A549 (cell line): ENCODE data around the gene MTSS2. TPM values are rescaled to one million over a fixed set of nuclear protein-coding genes. Genes with fewer than 3 reads are reported as not detected.

Experiments
- ATAC-seq, 2 experiments: fragments of 200-7000 bp in 1 of 2; fragments of >200 bp in 1 of 2; cut with Nextera tagmentation in 1 of 2; cut with Tn5 transposase in 1 of 2; 3 replicates each; pipeline versions ENCODE4 v1.8.0 to v1.9.1; 2018 to 2020; ENCODE audit warnings: mild to moderate bottlenecking in 1 of 2, moderate library complexity in 1 of 2
- CTCF ChIA-PET: fragments of 300-600 bp; sonication (Branson Sonifier 250); formaldehyde crosslinking; extraction: SDS; loops from one replicate; lab custom pipeline; 2021; ENCODE audit warnings: antibody characterized with exemption, inconsistent platforms; lab: Yijun Ruan, JAX
- POLR2A ChIA-PET: fragments of 350-600 bp; formaldehyde crosslinking; extraction: SDS; loops from one replicate; lab custom pipeline; 2021; ENCODE audit warnings: antibody characterized with exemption, inconsistent platforms; lab: Yijun Ruan, JAX
- DNase-seq, 2 experiments: peaks; one replicate each; pipeline versions ENCODE4 v3.0.0 to v3.0.0-alpha.2; 2011 to 2016; ENCODE audit warnings: low read depth in 1 of 2, low spot score in 1 of 2
- FAIRE-seq: peaks from 2 replicates; lab custom pipeline; 2011; peaks lifted over from hg19 to GRCh38; lab: Jason Lieb, UNC
- H3K27ac ChIP-seq, 2 experiments: fragments of >200 bp; sonication (Bioruptor Twin); formaldehyde crosslinking; 3 replicates each; pipeline ENCODE4 v1.5.1; 2016 to 2017
- H3K4me1 ChIP-seq: fragments of >200 bp; sonication (Bioruptor Twin); formaldehyde crosslinking; 3 replicates; pipeline ENCODE4 v1.6.1; 2016
- H3K4me2 ChIP-seq: fragments of >200 bp; sonication (Bioruptor Twin); formaldehyde crosslinking; 3 replicates; pipeline ENCODE4 v1.6.1; 2016
- H3K4me3 ChIP-seq: fragments of >200 bp; sonication (Bioruptor Twin); formaldehyde crosslinking; 3 replicates; pipeline ENCODE4 v1.5.1; 2016
- H3K9me3 ChIP-seq: fragments of >200 bp; sonication (Bioruptor Twin); formaldehyde crosslinking; 3 replicates; pipeline ENCODE4 v1.6.1; 2016
- ATOH8 ChIP-seq: fragments of 250-450 bp; sonication (Bioruptor Pico); IDR thresholded peaks from 2 replicates; pipeline ENCODE4 v1.5.0; 2020; ENCODE audit warnings: low read depth, mild to moderate bottlenecking, moderate library complexity
- EHF ChIP-seq: fragments of 250-450 bp; sonication (Bioruptor Pico); IDR thresholded peaks from 2 replicates; pipeline ENCODE4 v1.5.0; 2020; ENCODE audit warnings: mild to moderate bottlenecking
- EHMT2 ChIP-seq: fragments of 200-600 bp; sonication (generic); IDR thresholded peaks from 2 replicates; pipeline ENCODE4 v1.6.1; 2016; ENCODE audit warnings: antibody characterized with exemption, low read depth, mild to moderate bottlenecking, moderate library complexity
- EP300 ChIP-seq, 2 experiments: fragments of >200 bp; sonication (Bioruptor Twin); formaldehyde crosslinking; IDR thresholded peaks; 2 replicates in 1 of 2; 3 replicates in 1 of 2; pipeline ENCODE4 v1.6.1; 2016 to 2017
- FOSB ChIP-seq: fragments of 250-450 bp; sonication (Bioruptor Pico); IDR thresholded peaks from 2 replicates; pipeline ENCODE4 v1.5.0; 2020; ENCODE audit warnings: mild to moderate bottlenecking, moderate library complexity
- FOSL2 ChIP-seq, 2 experiments: fragments of 450-650 bp in 1 of 2; fragments of >200 bp in 1 of 2; sonication (Bioruptor Twin) in 1 of 2; formaldehyde crosslinking; IDR thresholded peaks; 2 replicates each; pipeline versions ENCODE4 v1.5.0 to v1.6.1; 2016 to 2020; ENCODE audit warnings: mild to moderate bottlenecking in 1 of 2, moderate library complexity in 1 of 2
- FOXS1 ChIP-seq: fragments of 250-450 bp; sonication (Bioruptor Pico); IDR thresholded peaks from 2 replicates; pipeline ENCODE4 v1.5.0; 2020; ENCODE audit warnings: mild to moderate bottlenecking, moderate library complexity
- GATA3 ChIP-seq: IDR thresholded peaks from 2 replicates; pipeline ENCODE4 v1.6.1; 2012; ENCODE audit warnings: borderline replicate concordance
- HES2 ChIP-seq: fragments of >200 bp; sonication (Bioruptor Twin); formaldehyde crosslinking; IDR thresholded peaks from 2 replicates; pipeline ENCODE4 v1.6.1; 2016
- HOXB5 ChIP-seq: fragments of 250-450 bp; sonication (Bioruptor Pico); IDR thresholded peaks from 2 replicates; pipeline ENCODE4 v1.5.0; 2020; ENCODE audit warnings: mild to moderate bottlenecking, moderate library complexity
- JUN ChIP-seq, 2 experiments: fragments of >200 bp; sonication (Bioruptor Twin); formaldehyde crosslinking; IDR thresholded peaks; 2 replicates in 1 of 2; 3 replicates in 1 of 2; pipeline ENCODE4 v1.6.1; 2016 to 2017
- KDM5A ChIP-seq: fragments of 200-600 bp; sonication (generic); IDR thresholded peaks from 2 replicates; pipeline ENCODE4 v1.6.1; 2016; ENCODE audit warnings: antibody characterized with exemption, mild to moderate bottlenecking
- MYC ChIP-seq: IDR thresholded peaks from 2 replicates; pipeline ENCODE4 v1.6.1; 2012; ENCODE audit warnings: mild to moderate bottlenecking, inconsistent platforms, low read length, improper control_type of control experiment, borderline replicate concordance
- NPAS2 ChIP-seq: fragments of 250-450 bp; sonication (Bioruptor Pico); IDR thresholded peaks from 2 replicates; pipeline ENCODE4 v1.8.0; 2022; ENCODE audit warnings: mild to moderate bottlenecking, moderate library complexity, borderline replicate concordance
- PBX3 ChIP-seq: IDR thresholded peaks from 2 replicates; pipeline ENCODE4 v1.6.1; 2012
- POLR2A ChIP-seq: IDR thresholded peaks from 2 replicates; pipeline ENCODE4 v1.6.1; 2012; ENCODE audit warnings: mild to moderate bottlenecking, low read length
- RAD21 ChIP-seq, 2 experiments: fragments of >200 bp in 1 of 2; sonication (Bioruptor Twin) in 1 of 2; formaldehyde crosslinking in 1 of 2; IDR thresholded peaks in 1 of 2; conservative IDR thresholded peaks in 1 of 2; 2 replicates in 1 of 2; 3 replicates in 1 of 2; pipeline ENCODE4 v1.6.1; 2012 to 2018; ENCODE audit warnings: inconsistent platforms in 1 of 2
- RFX5 ChIP-seq: fragments of 450-650 bp; IDR thresholded peaks from 2 replicates; pipeline ENCODE4 v1.7.1; 2014; ENCODE audit warnings: antibody characterized with exemption, mild to moderate bottlenecking, moderate library complexity
- RNF2 ChIP-seq: fragments of 200-600 bp; sonication (generic); IDR thresholded peaks from 2 replicates; pipeline ENCODE4 v1.6.1; 2016; ENCODE audit warnings: low read depth, mild to moderate bottlenecking, antibody characterized with exemption, moderate library complexity, borderline replicate concordance
- SMC3 ChIP-seq: fragments of >200 bp; sonication (Bioruptor Twin); formaldehyde crosslinking; IDR thresholded peaks from 3 replicates; pipeline ENCODE4 v1.6.1; 2018; ENCODE audit warnings: inconsistent platforms
- USF2 ChIP-seq: fragments of 450-650 bp; IDR thresholded peaks from 2 replicates; pipeline ENCODE4 v1.6.1; 2014; ENCODE audit warnings: antibody characterized with exemption
- WGBS: methylation state at CpG from one replicate; pipeline ENCODE4 v1.1.6; 2017; ENCODE audit errors: missing lambda C conversion rate; 5-methylcytosine and 5-hydroxymethylcytosine counted together
- polyA plus RNA-seq, 4 experiments: library from polyadenylated mRNA; depleted of rRNA in 3 of 4; stranded (reverse); fragments of >200 nt; fragmentation: RNase III in 1 of 4; extraction: RNeasy Plus Mini Kit Qiagen cat#74134 plus additional on column Dnase treatment in 1 of 4; gene quantifications; 2 replicates in 3 of 4; 3 replicates in 1 of 4; pipeline ENCODE4 v1.2.3, GENCODE V29; 2011 to 2017
- TF ChIP-seq, protein P1 (sequence below): fragments of >200 bp; sonication (Bioruptor Twin); formaldehyde crosslinking; IDR thresholded peaks from 3 replicates; pipeline ENCODE4 v1.6.1; 2016

The MTSS2 gene
- polyA plus RNA-seq, 2 of the 4 experiments (the other 2 are of a cell fraction), result 13.1 to 27.1 TPM

DNA sequence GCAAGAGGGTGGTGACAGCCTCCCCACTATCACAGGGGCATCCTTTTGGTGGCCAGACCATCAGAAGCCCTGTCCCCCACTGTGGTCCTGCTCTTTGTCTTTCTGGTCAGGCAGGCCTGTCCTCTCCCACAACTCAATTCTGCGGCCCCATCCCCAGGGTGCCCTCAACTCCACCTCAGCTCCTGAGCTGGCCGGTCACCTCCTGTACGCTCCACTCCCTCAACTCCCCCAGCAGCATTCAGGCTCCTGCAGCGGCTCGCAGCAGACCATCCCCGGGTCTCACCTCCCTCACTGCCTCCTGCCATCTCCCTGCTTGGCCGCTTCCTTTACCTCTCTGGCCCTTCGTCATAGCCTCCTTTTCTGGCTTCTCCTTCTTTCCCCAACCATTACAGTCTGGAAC, 43.4 kb upstream of the MTSS2 start:
- 93% methylated on average over 8 of the region's 8 CpGs for WGBS
- POLR2A ChIA-PET, result no interaction called here
- no peak overlapping the region for H3K27ac ChIP-seq
- no peak overlapping the region for H3K4me3 ChIP-seq
- ATAC-seq (no peak), FAIRE-seq (no peak), DNase-seq (no peak)
- no peak for TF ChIP-seq EP300 (IDR thresholded peaks at IDR 0.05)
- no peak for TF ChIP-seq KDM5A
- TF ChIP-seq PBX3, result no peak
- TF ChIP-seq EHMT2, result no peak
- no peak for TF ChIP-seq HES2
- TF ChIP-seq EHF (CRISPR knock-in tag), result no peak
- no peak for TF ChIP-seq RFX5
- no peak for TF ChIP-seq ATOH8 (CRISPR knock-in tag)
- TF ChIP-seq FOSB, result no peak
- TF ChIP-seq MYC, result no peak
- no peak for TF ChIP-seq USF2
- no peak for TF ChIP-seq JUN (IDR thresholded peaks at IDR 0.05)
- no peak for TF ChIP-seq NPAS2 (CRISPR knock-in tag)
- TF ChIP-seq HOXB5, result no peak
- CTCF ChIA-PET, result interaction anchor here (0.8 to 3.5 kb wide), 4 partner anchors 9 to 41 kb away, joined by 3 to 23 read pairs (median 8); no protein-coding TSS in a partner anchor
- no peak overlapping the region for H3K4me2 ChIP-seq
- no peaks in the 10 kb centered on the region for H3K9me3 ChIP-seq
- H3K4me1 ChIP-seq, result no peaks in the 10 kb centered on the region

DNA sequence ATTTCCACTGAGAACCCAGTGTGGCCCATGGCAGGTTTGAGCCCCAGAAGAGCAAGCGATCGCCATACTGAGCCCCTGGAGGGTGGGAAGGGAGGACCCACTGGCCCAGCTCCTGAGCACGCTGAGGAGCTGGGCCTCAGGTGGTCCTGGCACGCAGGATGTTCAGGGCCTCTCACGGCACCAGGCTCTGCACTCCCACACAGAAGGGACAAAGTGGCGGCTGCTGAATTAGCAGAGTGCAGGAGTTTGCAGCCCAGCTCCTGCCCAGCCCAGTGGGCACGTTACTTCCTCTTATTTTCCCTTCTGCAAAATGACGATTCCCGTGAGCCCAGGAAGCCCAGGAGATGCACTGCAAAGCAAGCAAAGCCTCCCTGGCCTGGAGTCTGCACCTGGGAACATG, 42.3 kb upstream of the MTSS2 start:
- 94% methylated on average over 9 of the region's 9 CpGs for WGBS
- no peaks in the 10 kb centered on the region for H3K4me1 ChIP-seq
- ChIA-PET POLR2A (no interaction called here), CTCF (interaction anchor here (1.4 to 3.5 kb wide), 3 partner anchors 10 to 46 kb away, joined by 5 to 23 read pairs (median 5); no protein-coding TSS in a partner anchor)
- ATAC-seq (no peak), FAIRE-seq (no peak), DNase-seq (no peak)
- no peak for TF ChIP-seq HES2
- TF ChIP-seq FOXS1 (CRISPR knock-in tag), result no peak
- no peak for TF ChIP-seq RAD21 (conservative IDR thresholded peaks at IDR 0.05 in 1 of 2, IDR thresholded peaks at IDR 0.05 in 1 of 2)
- TF ChIP-seq, protein P1, sequence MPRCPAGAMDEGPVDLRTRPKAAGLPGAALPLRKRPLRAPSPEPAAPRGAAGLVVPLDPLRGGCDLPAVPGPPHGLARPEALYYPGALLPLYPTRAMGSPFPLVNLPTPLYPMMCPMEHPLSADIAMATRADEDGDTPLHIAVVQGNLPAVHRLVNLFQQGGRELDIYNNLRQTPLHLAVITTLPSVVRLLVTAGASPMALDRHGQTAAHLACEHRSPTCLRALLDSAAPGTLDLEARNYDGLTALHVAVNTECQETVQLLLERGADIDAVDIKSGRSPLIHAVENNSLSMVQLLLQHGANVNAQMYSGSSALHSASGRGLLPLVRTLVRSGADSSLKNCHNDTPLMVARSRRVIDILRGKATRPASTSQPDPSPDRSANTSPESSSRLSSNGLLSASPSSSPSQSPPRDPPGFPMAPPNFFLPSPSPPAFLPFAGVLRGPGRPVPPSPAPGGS, result no peak
- TF ChIP-seq SMC3, result no peak
- no peak for TF ChIP-seq POLR2A
- no peak for TF ChIP-seq GATA3
- no peak for TF ChIP-seq RNF2
- no peak for TF ChIP-seq EP300 (IDR thresholded peaks at IDR 0.05)
- no peak for TF ChIP-seq FOSL2 (IDR thresholded peaks at IDR 0.05)
- TF ChIP-seq FOSL2 (CRISPR knock-in tag; IDR thresholded peaks at IDR 0.05), result no peak
- H3K4me2 ChIP-seq, result no peak overlapping the region
- no peaks in the 10 kb centered on the region for H3K9me3 ChIP-seq
- no peak overlapping the region for H3K27ac ChIP-seq
- H3K4me3 ChIP-seq, result no peak overlapping the region
